Calu3 (cell line): ENCODE results near the gene ACACA. TPM values are rescaled to one million over a fixed set of nuclear protein-coding genes. Genes with fewer than 3 reads are reported as not detected.
"Not testable (repeated sequence)": the region's sequence is repeated elsewhere in the genome, so short reads cannot be mapped to it uniquely, and the experiment has no call there.

Source experiments
- BruUV-seq: library from RNA; stranded (reverse); fragments of 400-500 nt; replicated peaks from 2 replicates; lab custom pipeline; 2021; lab: Mats Ljungman, UMichigan
- CTCF ChIA-PET: fragments of 300-600 bp; sonication (Branson Sonifier 250); formaldehyde crosslinking; loops from one replicate; lab custom pipeline; 2022; ENCODE audit warnings: antibody characterized with exemption; lab: Charles Lee
- DNase-seq: peaks from one replicate; pipeline ENCODE4 v3.0.0; 2022
- H3K27ac Mint-ChIP-seq: one replicate; pipeline ENCODE4 v1.8.0; 2022; ENCODE audit warnings: mixed read lengths; ENCODE audit not compliant: unreplicated experiment
- H3K27me3 Mint-ChIP-seq: one replicate; pipeline ENCODE4 v1.8.0; 2022; ENCODE audit warnings: mixed read lengths; ENCODE audit not compliant: unreplicated experiment
- H3K36me3 Mint-ChIP-seq: one replicate; pipeline ENCODE4 v1.8.0; 2022; ENCODE audit warnings: mild to moderate bottlenecking, moderate library complexity, mixed read lengths; ENCODE audit not compliant: insufficient read depth, unreplicated experiment
- H3K4me1 Mint-ChIP-seq: one replicate; pipeline ENCODE4 v1.8.0; 2022; ENCODE audit warnings: mild to moderate bottlenecking, low read depth, mixed read lengths; ENCODE audit not compliant: unreplicated experiment
- H3K4me3 Mint-ChIP-seq: one replicate; pipeline ENCODE4 v1.8.0; 2022; ENCODE audit warnings: mild to moderate bottlenecking, low read depth, moderate library complexity, mixed read lengths; ENCODE audit not compliant: unreplicated experiment
- H3K9me3 Mint-ChIP-seq: one replicate; pipeline ENCODE4 v1.8.0; 2022; ENCODE audit warnings: low read depth, mixed read lengths; ENCODE audit not compliant: unreplicated experiment
- CTCF ChIP-seq: fragments of 200-600 bp; IDR thresholded peaks from one replicate; pipeline ENCODE4 v1.8.0; 2022; ENCODE audit warnings: antibody characterized with exemption; ENCODE audit not compliant: unreplicated experiment
- intact Hi-C: fragments of 100-400 bp; cut with micrococcal nuclease; formaldehyde crosslinking; loops from one replicate; pipeline ENCODE4 v1.10.0; 2022; ENCODE audit not compliant: unreplicated experiment
- total RNA-seq: library from RNA; stranded (reverse); gene quantifications from 2 replicates; pipeline ENCODE4 v1.2.3, GENCODE V29; 2022

Gene ACACA
- total RNA-seq, 1 experiment from 2014 or later = 392 TPM

- H3K4me3 Mint-ChIP-seq = no peak overlapping the region
- TF ChIP-seq CTCF = no peak
- no peak overlapping the region for H3K27ac Mint-ChIP-seq
- H3K27me3 Mint-ChIP-seq = no peaks in the 10 kb centered on the region
- BruUV-seq = no TSS peak
- CTCF ChIA-PET = interaction anchor here (0.6 to 0.7 kb wide), 2 partner anchors 45 to 96 kb away, joined by 3 read pairs; no protein-coding TSS in a partner anchor
- peaks cover 90% of the 10 kb centered on the region for H3K36me3 Mint-ChIP-seq
- DNase-seq = no peak
- no peaks in the 10 kb centered on the region for H3K9me3 Mint-ChIP-seq
- no peaks in the 10 kb centered on the region for H3K4me1 Mint-ChIP-seq
- intact Hi-C loops = no loop called here
Measured at GRCh38 chr17:37417852-37418251, 11.2 kb upstream of the ACACA start.

- Mint-ChIP-seq H3K27ac (no peak overlapping the region), H3K27me3 (no peaks in the 10 kb centered on the region), H3K4me1 (no peaks in the 10 kb centered on the region), H3K4me3 (no peak overlapping the region), H3K36me3 (peaks cover 79% of the 10 kb centered on the region), H3K9me3 (no peaks in the 10 kb centered on the region)
- intact Hi-C loops = no loop called here
- peak; percentile 64 for TF ChIP-seq CTCF
- DNase-seq = no peak
- no TSS peak for BruUV-seq
- CTCF ChIA-PET = interaction anchor here (0.5 to 1.8 kb wide), 11 partner anchors 8 to 118 kb away, joined by 3 to 8 read pairs (median 4); no protein-coding TSS in a partner anchor
Measured at GRCh38 chr17:37413875-37414519, 7.4 kb upstream of the ACACA start.

GRCh38 chr17:37410357-37410756 is 3.7 kb upstream of the ACACA start:
- no peaks in the 10 kb centered on the region for H3K27me3 Mint-ChIP-seq
- CTCF ChIA-PET = interaction anchor here (0.6 to 1.4 kb wide), 4 partner anchors 19 to 67 kb away, joined by 3 to 9 read pairs (median 5); no protein-coding TSS in a partner anchor
- H3K9me3 Mint-ChIP-seq = no peaks in the 10 kb centered on the region
- TF ChIP-seq CTCF = no peak
- DNase-seq = no peak
- no TSS peak for BruUV-seq
- no peak overlapping the region for H3K27ac Mint-ChIP-seq
- intact Hi-C loops = no loop called here
- peaks cover 5% of the 10 kb centered on the region for H3K4me1 Mint-ChIP-seq
- no peak overlapping the region for H3K4me3 Mint-ChIP-seq
- peaks cover 89% of the 10 kb centered on the region for H3K36me3 Mint-ChIP-seq

- H3K9me3 Mint-ChIP-seq, BruUV-seq, H3K27me3 Mint-ChIP-seq, DNase-seq: not testable (repeated sequence)
- H3K4me3 Mint-ChIP-seq = peak overlapping the region; percentile 96
- peak overlapping the region; percentile 85 for H3K27ac Mint-ChIP-seq
- H3K36me3 Mint-ChIP-seq = peaks cover 66% of the 10 kb centered on the region
- intact Hi-C loops = loop anchor here (5.0 kb wide), 1 partner anchor 84 kb away; no protein-coding TSS in a partner anchor
- CTCF ChIA-PET = interaction anchor here (1.5 to 1.6 kb wide), 2 partner anchors 15 to 35 kb away, joined by 3 to 6 read pairs; no protein-coding TSS in a partner anchor
- peaks cover 19% of the 10 kb centered on the region for H3K4me1 Mint-ChIP-seq
Measured at GRCh38 chr17:37408145-37408479, 1.5 kb upstream of the ACACA start.
